NCI-H2196 treated with DMSO at 0.1 percent for 48 hours (cell line): ENCODE measurements around the gene FBXW8.

ENCODE experiments used
- DNase-seq: peaks from one replicate; lab custom pipeline; 2025; ENCODE audit not compliant: unreplicated experiment; lab: John Stamatoyannopoulos, UW

The FBXW8 gene

DNA sequence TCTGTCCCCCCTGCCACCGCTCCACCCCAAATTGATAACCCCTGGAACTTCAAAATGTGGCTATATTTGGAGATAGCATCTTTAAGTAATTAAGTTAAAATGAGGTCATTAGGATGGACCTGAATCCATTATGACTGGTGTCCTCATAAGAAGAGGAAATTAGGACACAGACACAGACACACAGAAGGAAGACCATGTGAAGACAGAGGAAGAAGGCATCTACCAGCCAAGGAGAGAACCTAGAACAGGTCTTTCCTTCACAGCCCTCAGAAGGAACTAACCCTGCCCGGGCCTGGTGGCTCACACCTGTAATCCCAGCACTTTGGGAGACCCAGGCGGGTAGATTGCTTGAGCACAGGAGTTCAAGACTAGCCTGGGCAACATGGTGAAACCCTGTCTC is 25.9 kb upstream of the FBXW8 start:
- DNase-seq, result no peak

DNA sequence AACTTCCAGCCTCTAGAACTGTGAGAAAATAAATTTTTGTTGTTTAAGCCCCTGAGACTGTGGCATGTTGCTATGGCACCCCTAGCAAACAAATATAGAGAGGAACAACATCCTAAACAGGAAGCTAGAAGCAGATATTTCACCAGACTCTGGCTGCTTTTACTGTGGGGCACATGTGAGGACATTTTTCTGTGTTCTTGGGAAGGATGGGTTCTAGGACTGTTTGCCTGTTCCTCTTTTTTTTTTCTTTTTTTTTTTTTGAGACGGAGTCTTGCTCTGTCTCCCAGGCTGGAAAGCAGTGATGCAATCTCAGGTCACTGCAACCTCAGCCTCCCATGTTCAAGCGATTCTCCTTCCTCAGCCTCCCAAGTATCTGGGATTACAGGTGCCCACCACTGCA is 25.3 kb upstream of the FBXW8 start:
- no peak for DNase-seq

- DNase-seq, result no peak
These were observed 23.5 kb upstream of the FBXW8 start for GRCh38 chr12:116887244-116887643.

DNA sequence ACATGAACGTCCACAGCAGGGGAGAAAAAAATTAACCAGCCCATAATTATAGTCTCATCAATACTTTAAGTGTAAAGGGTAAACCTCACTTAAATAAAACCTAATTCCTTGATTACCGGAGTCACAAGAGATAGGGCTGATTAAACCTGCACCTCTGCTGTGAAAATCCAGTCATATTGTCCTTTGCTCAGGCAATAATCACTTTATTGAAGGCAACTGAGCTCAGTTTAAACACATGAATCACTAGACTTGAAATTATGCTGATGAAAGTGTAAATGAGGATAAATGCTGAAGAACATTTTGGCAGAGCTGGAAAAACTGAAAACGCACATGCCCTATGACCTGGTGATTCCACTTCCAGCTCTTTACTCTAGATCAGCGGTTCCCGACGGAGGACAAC is 22.9 kb upstream of the FBXW8 start:
- no peak for DNase-seq

- DNase-seq, result no peak
These were observed 20.4 kb upstream of the FBXW8 start for GRCh38 chr12:116890330-116890729.

DNA sequence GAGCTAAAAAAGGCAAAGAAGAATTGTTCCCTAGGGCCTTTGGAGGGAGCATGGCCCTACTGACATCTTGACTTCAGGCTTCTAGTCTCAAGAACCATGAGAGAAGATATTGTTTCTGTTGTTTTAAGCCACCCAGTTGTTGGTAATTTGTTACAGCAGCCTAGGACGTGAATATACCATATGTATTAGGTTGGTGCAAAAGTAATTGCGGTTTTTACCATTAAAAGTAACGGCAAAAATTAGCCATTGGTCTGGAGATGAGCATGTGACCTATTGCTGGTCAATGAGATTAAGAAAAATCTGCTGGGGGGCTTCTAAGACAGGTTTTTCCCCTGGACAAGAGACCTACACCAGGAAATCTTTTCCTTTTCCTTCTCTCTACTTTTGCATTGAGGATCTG is 19.7 kb upstream of the FBXW8 start:
- no peak for DNase-seq

DNA sequence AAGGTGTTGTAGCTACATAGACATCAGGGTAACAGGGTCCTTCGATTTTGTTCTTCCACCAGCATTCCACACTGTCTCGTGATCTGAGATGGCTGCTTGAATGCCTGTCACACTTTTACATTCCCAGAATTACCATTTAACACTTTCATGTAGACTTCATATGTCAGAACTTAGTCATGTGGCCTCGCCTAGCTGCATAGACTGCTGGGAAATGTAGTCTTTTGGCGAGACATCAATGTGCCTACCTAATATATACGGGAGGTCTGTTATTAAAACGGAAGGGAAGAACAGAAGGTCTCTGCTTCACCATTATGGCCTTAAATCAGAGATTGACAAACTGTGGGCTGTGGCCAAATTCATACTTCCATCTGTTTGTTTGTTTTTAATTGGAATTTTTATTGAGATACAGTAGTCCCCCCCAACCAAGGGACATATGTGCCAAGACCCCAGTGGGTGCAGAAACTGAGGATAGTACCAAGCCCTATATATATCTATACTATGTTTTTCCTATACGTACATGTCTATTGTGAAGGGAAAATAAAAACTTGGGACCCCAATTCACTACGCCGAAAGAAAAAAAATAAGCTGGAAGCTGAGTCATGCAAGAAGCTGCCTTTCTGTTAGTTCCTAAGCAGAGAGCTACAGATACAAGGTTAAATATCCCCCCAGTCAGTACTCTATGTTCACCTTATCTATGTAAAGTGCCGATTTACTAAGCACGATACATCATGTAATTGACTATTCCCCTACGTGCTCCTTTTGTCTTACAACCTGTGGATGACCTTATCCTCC is 18.2 kb upstream of the FBXW8 start:
- no peak for DNase-seq

GRCh38 chr12:116894913-116895312 is 15.8 kb upstream of the FBXW8 start:
- DNase-seq, result no peak

DNA sequence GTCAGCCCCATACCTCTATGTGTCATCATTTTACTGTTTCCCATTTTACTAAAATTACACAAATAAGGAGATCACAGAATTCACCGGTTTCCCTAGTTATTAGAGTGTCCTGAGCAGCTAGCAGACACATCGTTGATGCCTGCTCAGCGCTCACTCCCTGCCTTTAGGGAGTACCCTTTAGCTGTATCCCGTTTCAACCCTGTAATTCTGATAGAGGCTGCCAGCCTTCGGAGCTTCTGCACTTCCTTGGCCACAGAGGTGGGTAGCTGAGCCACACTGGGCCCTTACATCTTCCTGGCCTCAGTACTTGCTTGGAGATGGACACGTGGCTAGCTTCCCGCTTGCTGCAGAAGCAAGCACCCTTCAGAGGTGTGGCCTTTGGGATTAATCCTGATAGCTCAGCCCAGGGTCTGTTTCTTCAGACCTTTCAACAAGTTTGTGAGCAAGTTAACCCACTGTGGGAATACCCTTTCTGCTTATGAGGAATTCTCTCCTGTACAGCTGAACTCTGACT is 14.3 kb upstream of the FBXW8 start:
- no peak for DNase-seq

DNA sequence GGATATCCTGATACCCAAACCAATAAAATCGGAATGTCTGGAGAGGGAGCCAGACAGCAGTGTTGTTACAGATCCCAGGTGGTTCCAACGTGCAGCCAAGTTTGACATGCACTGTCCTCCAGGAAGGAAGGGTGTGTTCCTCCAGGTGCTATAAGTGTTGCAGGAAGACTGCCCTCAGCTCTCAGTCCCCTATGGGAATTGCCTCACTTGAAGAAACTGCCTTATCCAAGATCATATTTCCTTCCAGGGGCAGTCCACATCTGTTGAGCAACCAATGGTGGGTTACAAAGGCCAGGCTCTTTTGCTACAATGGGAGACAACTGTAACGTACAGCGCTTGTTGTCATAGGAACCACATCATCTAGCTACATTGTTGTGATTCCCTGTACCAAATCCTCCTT is 13.3 kb upstream of the FBXW8 start:
- no peak for DNase-seq

DNA sequence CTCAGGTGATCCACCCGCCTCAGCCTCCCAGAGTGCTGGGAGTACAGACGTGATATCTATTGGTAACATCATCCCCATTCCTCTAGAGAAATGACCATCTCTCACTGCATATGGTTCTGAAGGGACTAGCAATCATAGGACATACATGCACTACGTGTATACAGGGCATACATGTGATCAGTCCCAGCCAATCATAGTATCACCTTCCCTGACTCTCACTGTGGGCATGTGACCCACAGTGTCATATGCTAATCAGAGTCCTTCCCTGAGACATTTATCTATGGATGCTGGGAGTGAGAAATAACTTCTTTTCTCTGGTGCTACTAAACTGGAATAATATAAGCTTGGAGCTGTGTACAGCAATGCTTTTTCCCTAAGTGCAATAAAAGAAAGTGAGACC is 12.1 kb upstream of the FBXW8 start:
- no peak for DNase-seq

DNA sequence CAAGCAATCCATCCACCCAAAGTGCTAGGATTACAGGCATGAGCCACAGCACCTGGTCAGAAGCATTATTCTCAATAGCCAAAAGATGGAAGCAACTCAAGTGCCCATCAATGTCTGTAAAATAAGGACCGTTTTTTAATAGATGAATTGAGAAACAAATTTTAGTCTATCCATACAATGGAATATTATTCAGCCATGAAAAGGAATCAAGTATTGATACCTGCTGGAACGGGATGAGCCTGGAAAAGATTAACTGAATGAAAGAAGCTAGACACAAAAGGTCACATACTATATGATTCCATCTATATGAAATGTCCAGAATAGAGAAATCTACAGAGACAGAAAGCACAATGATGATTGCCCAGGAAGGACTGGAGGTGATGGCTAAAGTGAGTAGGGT is 9.1 kb upstream of the FBXW8 start:
- DNase-seq, result no peak

DNA sequence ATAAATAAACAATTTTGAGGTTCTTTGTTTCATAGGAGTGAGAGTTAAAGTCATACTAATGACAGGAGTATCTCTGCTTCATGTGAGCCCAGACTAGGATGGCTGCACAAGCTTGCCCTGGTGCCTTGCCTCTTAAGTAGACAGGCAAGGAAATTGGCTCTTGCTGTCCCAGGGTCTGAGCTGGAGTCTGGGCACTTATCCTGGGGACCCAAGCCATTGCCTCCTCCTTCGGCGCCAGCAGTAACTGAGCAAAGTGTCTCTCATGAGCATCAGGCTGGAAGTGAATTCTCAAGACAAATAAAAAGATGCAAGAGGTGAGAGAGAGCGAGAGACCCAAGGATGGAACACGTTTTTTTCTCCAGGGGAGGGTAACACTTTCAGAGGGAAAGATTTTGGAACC is 6.9 kb upstream of the FBXW8 start:
- DNase-seq, result no peak

GRCh38 chr12:116906285-116906684 is 4.5 kb upstream of the FBXW8 start:
- no peak for DNase-seq

- DNase-seq, result no peak
These were observed 488 bp upstream of the FBXW8 start for GRCh38 chr12:116910280-116910644.

- DNase-seq, result no peak
These were observed 4.6 kb downstream of the FBXW8 start for GRCh38 chr12:116915326-116915725.

DNA sequence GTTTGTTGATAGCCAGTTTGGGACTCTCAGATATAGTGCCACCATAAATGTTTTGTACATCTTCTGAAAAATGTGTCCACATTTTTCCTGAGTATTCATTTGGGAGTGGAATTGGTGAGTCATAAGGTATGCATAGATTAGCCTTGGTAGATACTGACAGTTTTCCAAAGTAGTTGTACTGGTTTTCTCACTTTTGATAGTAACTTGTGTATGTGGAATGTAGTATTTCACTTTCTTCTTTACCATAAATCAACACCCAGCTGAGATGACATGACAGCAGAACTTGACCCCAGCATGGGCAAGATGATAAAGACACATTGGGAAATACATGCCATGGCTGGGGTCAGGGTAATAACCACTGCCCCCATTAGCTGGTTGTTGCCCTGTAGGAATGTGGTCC is 5.4 kb downstream of the FBXW8 start:
- DNase-seq, result no peak

DNA sequence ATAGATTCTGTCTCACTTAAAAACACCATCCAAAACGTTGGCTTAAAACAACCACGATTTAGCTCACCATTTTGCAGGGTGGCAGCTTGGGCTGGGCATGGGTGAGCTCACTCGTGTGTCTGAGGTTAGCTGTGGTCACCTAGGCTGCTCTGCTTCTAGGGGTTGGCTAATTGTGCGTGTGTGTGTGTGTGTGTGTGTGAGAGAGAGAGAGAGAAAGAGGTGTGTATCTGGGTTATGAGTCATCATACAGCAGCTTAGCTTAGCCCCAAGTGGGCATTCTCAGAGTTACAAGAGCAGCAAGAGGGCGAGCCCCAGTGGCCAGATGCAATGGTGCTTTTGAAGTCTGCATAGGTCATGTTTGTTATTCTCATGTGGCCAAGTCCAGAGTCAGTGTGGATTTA is 6.0 kb downstream of the FBXW8 start:
- DNase-seq, result peak; percentile 47

DNA sequence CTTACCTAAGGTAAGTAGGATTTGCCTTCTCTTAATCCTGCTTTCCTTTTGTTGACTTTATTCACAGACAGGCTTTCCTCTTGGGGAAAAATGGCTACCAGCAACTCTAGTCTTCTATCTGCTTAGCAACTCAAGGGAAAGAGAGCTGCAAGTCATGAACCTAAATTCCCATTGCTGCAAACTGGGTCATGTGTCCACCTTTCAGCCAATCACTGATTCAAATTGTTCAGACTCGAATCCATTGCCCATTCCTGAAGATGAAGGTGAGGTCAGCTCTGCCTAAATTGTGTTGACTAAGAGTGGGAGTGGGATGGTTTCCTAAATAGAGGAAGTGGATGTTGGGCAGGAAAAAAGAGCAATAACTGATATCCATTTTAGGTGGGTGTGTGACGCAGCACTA is 7.7 kb downstream of the FBXW8 start:
- DNase-seq, result no peak

DNA sequence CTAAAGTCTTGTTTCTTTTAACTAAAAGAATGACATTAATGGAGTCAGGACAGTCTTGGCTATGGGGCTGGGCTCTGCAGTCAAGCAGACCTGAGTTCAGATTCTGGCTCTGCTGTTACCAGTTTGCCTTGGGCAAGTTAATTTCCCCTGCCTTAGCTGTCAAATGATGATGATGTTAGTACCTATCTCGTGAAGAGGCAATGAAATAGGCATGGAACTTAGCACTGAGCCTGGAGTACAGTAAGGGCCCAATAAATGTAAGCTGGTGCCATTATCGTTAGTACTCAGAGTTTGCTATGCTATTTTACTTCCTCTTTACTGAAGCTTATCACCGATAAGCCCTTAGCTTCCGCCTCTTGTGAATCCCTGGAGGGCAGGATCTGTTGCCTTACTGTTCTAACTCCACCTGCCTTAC is 8.5 kb downstream of the FBXW8 start:
- DNase-seq, result no peak

- DNase-seq, result no peak
These were observed 9.1 kb downstream of the FBXW8 start for GRCh38 chr12:116919706-116920485.

- no peak for DNase-seq
These were observed 10.2 kb downstream of the FBXW8 start for GRCh38 chr12:116920939-116921338.
